Panc1 (cell line): ENCODE measurements around the gene NFRKB. TPM values are rescaled to one million over a fixed set of nuclear protein-coding genes. Genes with fewer than 3 reads are reported as not detected.

Experiments used
- ATAC-seq: fragments of 200-7000 bp; cut with Tn5 transposase; 2 replicates; pipeline ENCODE4 v1.9.1; 2020; ENCODE audit warnings: mild to moderate bottlenecking, moderate library complexity
- BruUV-seq: library from RNA; stranded (reverse); fragments of 400-500 nt; replicated peaks from 2 replicates; lab custom pipeline; 2021; lab: Mats Ljungman, UMichigan
- CTCF ChIA-PET: fragments of 300-600 bp; sonication (Branson Sonifier 250); formaldehyde crosslinking; loops from one replicate; lab custom pipeline; 2022; ENCODE audit warnings: antibody characterized with exemption; lab: Charles Lee
- POLR2A ChIA-PET: fragments of 300-600 bp; sonication (Branson Sonifier 250); formaldehyde crosslinking; loops from one replicate; lab custom pipeline; 2022; ENCODE audit warnings: antibody characterized with exemption; lab: Charles Lee
- DNase-seq: peaks from one replicate; pipeline ENCODE4 v3.0.0-alpha.2; 2010; ENCODE audit warnings: low read depth, low spot score
- H3K27ac ChIP-seq: 2 replicates; pipeline ENCODE4 v1.5.1; 2011; ENCODE audit warnings: mild to moderate bottlenecking, low read length, inconsistent platforms
- H3K27me3 ChIP-seq: fragments of 200-500 bp; sonication (Bioruptor generic); 2 replicates; pipeline ENCODE4 v1.6.0; 2014; ENCODE audit warnings: low read length, inconsistent platforms; ENCODE audit not compliant: control insufficient read depth, insufficient read depth
- H3K36me3 ChIP-seq: fragments of 200-500 bp; sonication (Bioruptor generic); 2 replicates; pipeline ENCODE4 v1.5.1; 2014; ENCODE audit warnings: inconsistent platforms, mild to moderate bottlenecking, low read length, moderate library complexity; ENCODE audit not compliant: control insufficient read depth, insufficient read depth
- H3K4me1 ChIP-seq: 2 replicates; pipeline ENCODE4 v1.5.1; 2011; ENCODE audit warnings: inconsistent platforms, mild to moderate bottlenecking, low read length, moderate library complexity; ENCODE audit not compliant: control insufficient read depth, insufficient read depth
- H3K4me3 ChIP-seq, 2 experiments: 2 replicates each; pipeline ENCODE4 v1.5.1; 2011 to 2012; ENCODE audit warnings: low read depth in 2 of 2, low read length in 2 of 2, mild to moderate bottlenecking in 2 of 2, inconsistent platforms in 1 of 2, moderate library complexity in 1 of 2
- H3K9me3 ChIP-seq: fragments of 200-500 bp; sonication (Bioruptor generic); 2 replicates; pipeline ENCODE4 v1.5.1; 2014; ENCODE audit warnings: low read depth, mild to moderate bottlenecking, inconsistent platforms, low read length, moderate library complexity; ENCODE audit not compliant: control insufficient read depth, insufficient read depth
- CTCF ChIP-seq: fragments of 450-650 bp; IDR thresholded peaks from 2 replicates; pipeline ENCODE4 v1.5.1; 2017; ENCODE audit warnings: mild to moderate bottlenecking
- POLR2AphosphoS5 ChIP-seq: IDR thresholded peaks from 2 replicates; pipeline ENCODE4 v1.6.1; 2012; ENCODE audit warnings: mild to moderate bottlenecking, low read depth, low read length, moderate library complexity
- REST ChIP-seq, 2 experiments: IDR thresholded peaks; 2 replicates each; pipeline ENCODE4 v1.6.1; 2011 to 2012; ENCODE audit warnings: low read depth in 2 of 2, control low read depth in 1 of 2, low read length in 1 of 2, mild to moderate bottlenecking in 1 of 2, moderate library complexity in 1 of 2; ENCODE audit not compliant: insufficient read depth in 1 of 2
- SIN3A ChIP-seq: IDR thresholded peaks from 2 replicates; pipeline ENCODE4 v1.6.1; 2012; ENCODE audit warnings: low read depth, mild to moderate bottlenecking, low read length, moderate library complexity, borderline replicate concordance; ENCODE audit not compliant: insufficient read depth
- TCF7L2 ChIP-seq: IDR thresholded peaks from 2 replicates; pipeline ENCODE4 v1.6.1; 2011; ENCODE audit warnings: mild to moderate bottlenecking, low read depth, low read length, inconsistent platforms
- in situ Hi-C: cut with HindIII; loops from 2 replicates; pipeline ENCODE4 v1.10.0; 2016; ENCODE audit warnings: low sequenced_read_pairs, low pct_unique_long_range_greater_than_20kb
- intact Hi-C: fragments of 100-400 bp; cut with micrococcal nuclease; formaldehyde crosslinking; loops from one replicate; pipeline ENCODE4 v1.10.0; 2022; ENCODE audit not compliant: unreplicated experiment
- total RNA-seq: library from RNA; stranded (reverse); gene quantifications from one replicate; pipeline ENCODE4 v1.2.1, GENCODE V29; 2021; ENCODE audit not compliant: unreplicated experiment

The NFRKB gene
- total RNA-seq, 1 experiment from 2014 or later: 58.8 TPM

GRCh38 chr11:129866311-129866710 lies 29.1 kb downstream of the NFRKB start:
- ChIA-PET CTCF (no interaction called here), POLR2A (interaction anchor here (0.5 kb wide), 1 partner anchor 1772 kb away, joined by 8 read pairs; no protein-coding TSS in a partner anchor)
- no TSS peak for BruUV-seq
- Histone ChIP-seq H3K4me3 (no peak overlapping the region), H3K4me1 (peaks cover 24% of the 10 kb centered on the region), H3K27ac (peak overlapping the region; percentile 67), H3K27me3 (no peaks in the 10 kb centered on the region), H3K9me3 (no peaks in the 10 kb centered on the region), H3K36me3 (peaks cover 8% of the 10 kb centered on the region; the same call in 1 of the 2 replicates)
- ATAC-seq (peak; percentile 9; the same call in 1 of the 2 replicates), DNase-seq (no peak)
- in situ Hi-C loops (no loop called here), intact Hi-C loops (no loop called here)
- TF ChIP-seq CTCF (no peak), POLR2AphosphoS5 (no peak), TCF7L2 (0 out of 2 replicates have a peak, but pooled peaks have one; percentile 15)

- no peak overlapping the region for H3K4me3 ChIP-seq
- BruUV-seq: no TSS peak
- in situ Hi-C loops: no loop called here
- ChIA-PET POLR2A (no interaction called here), CTCF (no interaction called here)
- H3K36me3 ChIP-seq: peaks cover 11% of the 10 kb centered on the region; the same call in 1 of the 2 replicates
- peak overlapping the region; percentile 67 for H3K27ac ChIP-seq
- DNase-seq (no peak), ATAC-seq (no peak)
- H3K9me3 ChIP-seq: no peaks in the 10 kb centered on the region
- H3K4me1 ChIP-seq: peaks cover 29% of the 10 kb centered on the region
- H3K27me3 ChIP-seq: no peaks in the 10 kb centered on the region
- TF ChIP-seq POLR2AphosphoS5: no peak
- no peak for TF ChIP-seq CTCF
- TF ChIP-seq SIN3A: no peak
- TF ChIP-seq TCF7L2: no peak
- no peak for TF ChIP-seq REST (IDR thresholded peaks at IDR 0.05; ENCODE audit: insufficient read depth in 1 of 2, low read depth in 2 of 2, low read length in 1 of 2)
- intact Hi-C loops: no loop called here
These were observed 29.7 kb downstream of the NFRKB start for GRCh38 chr11:129865701-129866100.
